Parathyroid adenoma (tissue), 2 donors: ENCODE measurements around the gene ACE.

Source experiments
- H2AFZ ChIP-seq: fragments of 300-600 bp; sonication (generic); one replicate; pipeline ENCODE4 v1.7.0; 2017; ENCODE audit warnings: antibody characterized with exemption, mild to moderate bottlenecking
- H3K27ac ChIP-seq: fragments of 300-600 bp; sonication (generic); one replicate; pipeline ENCODE4 v1.7.0; 2017
- H3K27me3 ChIP-seq: fragments of 300-600 bp; sonication (generic); one replicate; pipeline ENCODE4 v1.7.0; 2017; ENCODE audit warnings: low read length; ENCODE audit not compliant: control insufficient read depth, insufficient read depth
- H3K36me3 ChIP-seq: fragments of 300-600 bp; sonication (generic); one replicate; pipeline ENCODE4 v1.7.0; 2017; ENCODE audit warnings: low read length; ENCODE audit not compliant: control insufficient read depth, insufficient read depth
- H3K4me1 ChIP-seq: fragments of 300-600 bp; sonication (generic); one replicate; pipeline ENCODE4 v1.7.0; 2017; ENCODE audit warnings: control low read depth
- H3K4me2 ChIP-seq: fragments of 300-600 bp; sonication (generic); one replicate; pipeline ENCODE4 v1.7.0; 2017; ENCODE audit warnings: low read length
- H3K4me3 ChIP-seq: fragments of 300-600 bp; sonication (generic); one replicate; pipeline ENCODE4 v1.7.0; 2017; ENCODE audit warnings: low read depth, low read length
- H3K79me2 ChIP-seq: fragments of 300-600 bp; sonication (generic); one replicate; pipeline ENCODE4 v1.7.0; 2017; ENCODE audit warnings: control low read depth
- H3K9ac ChIP-seq: fragments of 300-600 bp; sonication (generic); one replicate; pipeline ENCODE4 v1.7.0; 2017; ENCODE audit warnings: mild to moderate bottlenecking
- H3K9me3 ChIP-seq: fragments of 300-600 bp; sonication (generic); one replicate; pipeline ENCODE4 v1.7.0; 2017; ENCODE audit warnings: low read length; ENCODE audit not compliant: control insufficient read depth
- CTCF ChIP-seq: fragments of 300-600 bp; sonication (generic); IDR thresholded peaks from one replicate; pipeline ENCODE4 v1.7.0; 2017; ENCODE audit warnings: antibody characterized with exemption, mild to moderate bottlenecking
- donor health status: primary hyperparathyroidism.

ACE gene

GRCh38 chr17:63546308-63547082 is 69.6 kb downstream of the ACE start:
- H3K4me1 ChIP-seq = no peaks in the 10 kb centered on the region
- no peak overlapping the region for H3K27ac ChIP-seq
- no peak for TF ChIP-seq CTCF
- H2AFZ ChIP-seq = no peak overlapping the region
- H3K9me3 ChIP-seq = no peaks in the 10 kb centered on the region
- no peaks in the 10 kb centered on the region for H3K36me3 ChIP-seq
- H3K4me3 ChIP-seq = no peak overlapping the region
- H3K79me2 ChIP-seq = peaks cover 5% of the 10 kb centered on the region
- H3K4me2 ChIP-seq = no peak overlapping the region
- H3K27me3 ChIP-seq = no peaks in the 10 kb centered on the region
- no peak overlapping the region for H3K9ac ChIP-seq

- Histone ChIP-seq H3K9me3 (no peaks in the 10 kb centered on the region), H3K27me3 (no peaks in the 10 kb centered on the region), H3K79me2 (peaks cover 7% of the 10 kb centered on the region), H3K4me3 (no peak overlapping the region), H2AFZ (no peak overlapping the region), H3K4me2 (no peak overlapping the region), H3K4me1 (no peaks in the 10 kb centered on the region), H3K9ac (no peak overlapping the region), H3K36me3 (no peaks in the 10 kb centered on the region), H3K27ac (no peak overlapping the region)
- no peak for TF ChIP-seq CTCF
Measured at GRCh38 chr17:63547083-63547523, 70.2 kb downstream of the ACE start.
